Measurements from ENCODE around the gene MRPL28.
A peak's percentile ranks its signal among the peaks of the same experiment; 100 is the strongest.
"Not testable (repeated sequence)": the region's sequence is repeated elsewhere in the genome, so short reads cannot be mapped to it uniquely, and the experiment has no call there.

MRPL28 gene

DNA sequence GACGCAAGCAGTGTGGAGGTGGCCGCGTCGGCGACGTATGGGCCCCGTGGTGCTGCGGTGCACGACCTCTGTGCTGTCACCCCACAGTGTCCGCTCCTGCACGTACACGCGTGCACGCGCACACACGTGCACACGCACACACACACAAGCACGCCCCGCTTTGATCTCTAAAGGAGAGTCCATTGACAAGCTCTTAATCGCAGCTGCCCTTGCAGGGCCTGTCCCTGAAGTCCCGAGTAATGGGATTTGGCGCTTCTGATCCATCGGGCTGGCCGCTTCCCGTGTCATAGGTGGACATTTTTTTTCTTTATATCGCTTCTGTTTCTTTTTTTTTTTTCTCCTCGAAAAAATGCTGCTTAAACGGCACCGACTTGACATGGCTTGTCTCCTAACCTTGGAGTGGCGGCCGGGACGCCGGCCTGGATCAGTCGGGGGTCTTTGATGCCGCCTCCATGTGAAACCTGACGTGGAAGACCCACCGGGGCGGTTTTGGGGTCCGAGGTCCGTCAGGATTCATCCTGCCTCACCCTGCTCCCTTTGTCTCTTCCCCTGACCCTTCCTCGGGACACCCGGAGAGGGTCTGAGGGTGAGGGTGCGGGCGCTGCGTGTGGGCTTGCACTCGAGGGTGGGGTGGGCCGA, 9.5 kb downstream of the MRPL28 start:
- DNase-seq (ENCODE audit: low spot score) (no peak), FAIRE-seq (no peak)

DNA sequence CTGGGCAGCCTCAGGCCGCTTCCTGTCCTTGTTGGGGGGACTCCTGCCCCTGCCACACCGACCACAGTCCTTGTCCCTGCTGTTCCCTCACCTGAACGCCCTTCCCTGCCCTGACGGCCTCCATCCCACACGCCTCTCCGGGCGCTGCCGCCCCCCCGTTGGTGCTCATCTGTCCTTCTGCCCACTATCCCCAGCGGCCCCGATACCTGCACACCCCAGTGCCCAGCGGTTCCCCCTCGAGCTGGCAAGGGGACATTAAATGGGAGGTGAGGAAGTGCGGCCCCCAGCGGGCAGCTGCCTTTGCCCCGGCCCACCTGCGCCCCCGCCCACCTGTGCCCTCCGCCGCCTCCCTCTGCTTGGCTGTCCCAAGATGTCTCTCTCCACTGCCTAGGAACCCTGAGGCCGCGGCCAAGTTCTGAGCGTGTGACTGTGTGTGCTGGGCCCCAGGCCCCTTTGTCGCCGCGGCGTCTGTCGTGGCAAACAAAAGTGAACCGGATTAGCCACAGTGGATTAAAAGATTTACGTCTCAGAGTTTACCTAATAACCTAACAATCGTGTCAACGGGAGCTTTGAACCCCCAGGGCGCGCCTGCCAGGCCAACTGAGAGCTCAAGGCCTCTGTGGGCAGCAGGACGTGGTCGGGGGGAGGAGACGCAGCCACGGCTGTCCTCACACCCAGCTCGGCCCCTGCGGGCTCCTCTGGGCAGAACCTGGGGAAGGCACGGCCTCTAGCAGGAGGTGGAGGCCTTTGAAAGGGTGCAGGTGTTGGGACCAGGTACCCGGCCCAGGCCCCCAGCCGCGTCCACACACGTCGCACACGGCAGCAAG, 10.3 kb downstream of the MRPL28 start:
- no peak for DNase-seq (ENCODE audit: low spot score)
- FAIRE-seq: no peak

GRCh38 chr16:359067-359763, 11.1 kb downstream of the MRPL28 start:
- FAIRE-seq (no peak), DNase-seq (ENCODE audit: low spot score) (no peak)

DNA sequence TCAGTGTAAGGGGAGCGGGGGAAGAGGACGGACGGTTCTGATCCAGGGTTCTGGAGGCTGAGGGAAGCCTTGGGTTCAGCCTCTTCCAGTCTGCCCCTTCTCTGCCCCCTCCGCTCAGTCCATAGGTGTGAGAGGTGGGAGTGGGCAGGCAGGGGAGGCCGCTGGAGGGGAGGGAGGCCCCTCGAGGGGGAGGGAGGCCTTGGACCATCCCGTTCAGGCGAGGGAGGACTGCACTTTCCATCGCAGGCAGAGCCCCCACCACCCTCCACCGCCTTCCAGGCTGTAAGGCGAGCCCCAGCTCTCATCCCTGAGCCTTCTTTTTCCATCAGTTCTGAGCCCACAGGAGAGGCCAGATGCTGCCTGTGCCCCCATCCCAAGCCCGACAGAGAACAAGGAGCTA, 13.6 kb downstream of the MRPL28 start:
- no peak for FAIRE-seq
- DNase-seq (ENCODE audit: low spot score): no peak

DNA sequence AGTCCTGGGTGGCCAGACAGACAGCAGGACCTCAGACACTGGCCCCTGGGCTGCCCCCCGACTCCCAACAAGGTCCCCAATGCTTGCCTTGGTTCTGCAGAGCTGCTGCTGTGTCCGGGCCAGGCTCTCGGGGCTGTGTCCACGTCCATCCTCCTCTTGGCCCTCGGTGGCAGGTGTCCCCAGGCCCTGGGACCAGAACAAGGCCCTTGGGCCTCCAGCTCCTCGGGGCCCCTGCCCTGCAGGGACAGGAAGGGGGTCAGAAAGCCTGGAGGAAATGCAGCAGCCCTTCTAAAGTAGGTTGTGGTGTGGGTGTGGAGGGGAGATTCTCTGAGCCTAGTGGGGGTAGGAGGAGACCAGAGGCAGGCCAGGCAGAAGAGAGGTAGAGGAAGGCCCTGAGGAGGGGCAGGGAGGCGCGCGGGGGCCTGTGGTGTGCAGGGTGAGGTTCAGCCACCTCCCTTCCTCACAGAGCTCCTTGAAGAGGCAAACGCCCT, 15.3 kb downstream of the MRPL28 start:
- FAIRE-seq: no peak
- DNase-seq (ENCODE audit: low spot score): no peak

- FAIRE-seq (no peak), DNase-seq (ENCODE audit: low spot score) (no peak)
Observed at GRCh38 chr16:354291-354881, 16.0 kb downstream of the MRPL28 start.

GRCh38 chr16:353404-354290, 16.7 kb downstream of the MRPL28 start:
- FAIRE-seq: no peak
- no peak for DNase-seq (ENCODE audit: low spot score)

DNA sequence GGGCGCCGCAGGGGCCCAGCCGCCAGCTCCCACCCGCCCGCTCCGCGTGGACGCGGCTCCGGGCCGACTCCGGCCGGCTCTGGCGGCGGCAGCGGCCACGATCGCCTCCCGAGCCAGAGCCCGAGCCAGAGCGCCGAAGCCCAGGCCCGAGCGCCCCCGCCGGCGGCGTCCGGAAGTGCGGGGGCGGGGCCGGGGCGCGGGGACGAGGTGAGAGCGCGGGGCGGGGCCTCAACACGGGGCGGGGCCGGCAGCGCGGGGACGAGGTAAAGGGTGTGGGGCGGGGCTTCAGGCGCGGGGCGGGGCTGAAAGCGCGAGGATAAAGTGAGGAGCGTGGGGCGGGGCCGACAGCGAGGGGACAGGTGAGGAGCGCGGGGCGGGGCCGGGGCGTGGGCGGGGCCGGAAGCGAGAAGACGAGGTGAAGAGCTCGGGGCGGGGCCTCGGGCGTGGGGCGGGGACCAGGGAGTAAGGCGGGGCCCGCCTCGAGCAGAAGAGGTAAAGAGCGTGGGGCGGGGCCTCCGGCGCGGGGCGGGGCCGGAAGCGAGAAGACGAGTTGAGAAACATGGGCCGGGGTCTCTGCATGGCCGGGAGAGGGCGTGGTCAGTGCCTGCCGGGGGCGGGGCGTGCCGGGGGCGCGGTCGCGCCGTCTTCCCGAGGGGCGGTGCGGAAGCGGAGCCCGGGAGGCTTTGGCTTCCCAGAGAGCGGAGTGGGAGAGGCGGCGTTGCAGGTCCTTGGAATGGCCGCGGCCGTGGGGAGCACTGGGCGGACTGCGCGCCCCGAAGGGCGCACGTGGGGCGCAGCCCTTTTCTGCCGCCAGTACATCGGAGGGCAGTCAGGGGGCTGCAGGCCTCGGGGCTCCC, 17.6 kb downstream of the MRPL28 start, which contains the start of gene AXIN1:
TSS of gene AXIN1 (minus strand) at position 177 of the 857 bp plus-strand sequence. CDS start 5,698 bp downstream, outside the sequence.
- peak; percentile 94 for DNase-seq (ENCODE audit: low spot score)
- FAIRE-seq: no peak

- no peak for DNase-seq (ENCODE audit: low spot score)
- FAIRE-seq: no peak
Observed at GRCh38 chr16:351804-352520, 18.4 kb downstream of the MRPL28 start.

GRCh38 chr16:350203-350602, 20.1 kb downstream of the MRPL28 start:
- DNase-seq (ENCODE audit: low spot score): no peak
- FAIRE-seq: no peak

GRCh38 chr16:349211-349610, 21.1 kb downstream of the MRPL28 start:
- peak; percentile 90 for FAIRE-seq
- DNase-seq (ENCODE audit: low spot score): peak; percentile 89

- not testable (repeated sequence) for DNase-seq (ENCODE audit: low spot score); FAIRE-seq
Observed at GRCh38 chr16:348495-348894, 21.8 kb downstream of the MRPL28 start.

DNA sequence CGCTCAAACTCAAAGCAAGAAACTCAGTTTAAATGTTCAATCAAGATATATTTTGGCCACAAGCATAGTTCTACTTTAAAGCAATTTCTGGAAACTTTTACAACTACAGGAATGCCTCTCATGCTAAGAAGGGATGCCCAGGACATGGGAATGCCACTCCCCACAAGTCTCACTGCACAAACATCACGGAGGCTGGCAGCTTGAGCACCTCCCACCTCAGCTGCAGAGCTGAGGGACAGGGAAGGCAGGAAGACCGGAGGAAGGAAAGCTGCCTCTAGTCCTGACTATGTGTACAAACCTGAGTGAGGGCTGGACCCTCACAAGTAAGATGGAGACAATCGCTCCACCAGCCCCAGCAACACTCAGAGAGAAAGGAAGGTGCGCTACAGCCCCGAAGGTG, 23.1 kb downstream of the MRPL28 start:
- no peak for FAIRE-seq

GRCh38 chr16:346587-346986, 23.8 kb downstream of the MRPL28 start:
- peak; percentile 23 for DNase-seq (ENCODE audit: low spot score)
- no peak for FAIRE-seq

More for the DNA sequence above, 23.1 kb downstream of the MRPL28 start:
- DNase-seq (ENCODE audit: low spot score): no peak

DNA sequence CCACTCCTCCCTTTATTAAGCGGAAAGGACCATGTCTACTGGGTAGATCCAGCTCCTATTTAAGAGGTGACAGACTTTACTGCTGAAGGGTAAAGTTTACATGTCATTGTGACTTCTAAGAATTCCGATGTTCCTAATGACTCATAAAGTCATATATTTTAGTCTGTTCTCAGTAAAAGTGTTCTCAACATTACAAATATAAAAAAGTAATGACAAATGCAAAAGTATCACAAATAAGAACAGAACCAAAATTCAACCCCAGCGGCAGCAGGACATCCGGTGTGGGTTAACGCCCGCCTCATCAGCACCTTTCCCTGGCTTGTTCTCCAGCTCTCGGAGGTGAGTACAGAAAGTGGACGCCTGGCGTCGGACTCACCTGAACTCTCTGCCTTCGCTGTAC, 24.6 kb downstream of the MRPL28 start:
- no peak for FAIRE-seq
- no peak for DNase-seq (ENCODE audit: low spot score)

DNA sequence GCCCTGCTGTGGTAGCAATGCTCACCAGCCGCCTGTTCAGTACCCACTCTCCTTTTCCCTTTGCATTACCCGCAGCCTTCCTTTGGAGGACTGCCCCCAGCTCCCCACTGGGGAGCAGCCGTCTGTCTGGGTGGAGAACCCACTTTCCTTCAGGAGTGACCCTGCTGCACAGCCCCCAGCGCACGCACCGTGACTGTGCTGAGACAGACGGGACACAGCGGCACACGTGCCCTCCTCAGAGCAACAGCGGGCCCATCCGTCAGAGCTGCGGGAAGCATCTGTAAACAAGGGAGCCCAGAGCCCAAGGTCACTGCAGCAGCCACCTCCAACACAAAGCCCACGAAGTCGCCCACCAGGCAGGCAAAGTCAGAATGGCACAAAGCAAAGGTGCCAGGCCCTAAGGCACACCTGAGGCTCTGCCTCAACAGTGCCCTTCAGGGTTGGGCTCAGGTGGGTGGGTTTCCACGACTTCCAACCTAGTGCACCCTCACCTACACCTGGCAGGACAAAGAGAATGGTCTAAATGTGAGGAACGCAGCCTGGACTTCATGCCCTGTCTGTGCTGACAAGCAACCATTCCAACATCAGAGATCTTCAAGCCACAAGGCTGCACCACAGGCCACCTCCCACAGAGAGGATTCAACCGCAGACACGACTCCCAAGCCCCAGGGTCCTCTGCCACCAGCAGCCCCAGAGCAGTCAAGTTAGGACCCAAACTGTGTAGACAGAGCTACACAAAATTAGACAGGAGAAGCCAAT, 27.7 kb downstream of the MRPL28 start:
- no peak for DNase-seq (ENCODE audit: low spot score)
- no peak for FAIRE-seq

- not testable (repeated sequence) for FAIRE-seq; DNase-seq (ENCODE audit: low spot score)
Observed at GRCh38 chr16:341974-342336, 28.4 kb downstream of the MRPL28 start.
